SK-N-SH (cell line): ENCODE measurements around the gene STK38. TPM values are rescaled to one million over a fixed set of nuclear protein-coding genes. Genes with fewer than 3 reads are reported as not detected.

Experiments used
- CTCF ChIA-PET: fragments of 300-600, 350-600 bp; formaldehyde crosslinking; extraction: SDS; loops from one replicate; lab custom pipeline; 2021; lab: Yijun Ruan, JAX
- POLR2A ChIA-PET: fragments of 350-600 bp; sonication (Branson Sonifier 250); formaldehyde crosslinking; extraction: SDS; loops from one replicate; lab custom pipeline; 2020; ENCODE audit warnings: antibody characterized with exemption, inconsistent platforms; lab: Yijun Ruan, JAX
- DNase-seq: peaks from one replicate; pipeline ENCODE4 v3.0.0; 2012
- H2AFZ ChIP-seq: fragments of 200-600 bp; sonication (generic); 2 replicates; pipeline ENCODE4 v1.8.1; 2016; ENCODE audit warnings: antibody characterized with exemption, mild to moderate bottlenecking, low read depth
- H3F3A ChIP-seq: fragments of 200-600 bp; sonication (generic); replicated peaks from 2 replicates; pipeline ENCODE3; 2016; ENCODE audit warnings: antibody characterized with exemption, mild to moderate bottlenecking; ENCODE audit not compliant: insufficient read depth
- H3K27ac ChIP-seq, 2 experiments: fragments of 200-500 bp in 1 of 2; fragments of 200-600 bp in 1 of 2; sonication (Bioruptor generic) in 1 of 2; sonication (generic), shearing (Covaris generic) in 1 of 2; 2 replicates each; pipeline versions ENCODE4 v1.5.1 to v1.6.1; 2014 to 2016; ENCODE audit warnings: low read depth in 2 of 2, inconsistent platforms in 1 of 2, low read length in 1 of 2, mild to moderate bottlenecking in 1 of 2, mixed read lengths in 1 of 2
- H3K27me3 ChIP-seq: fragments of 200-600 bp; sonication (generic), shearing (Covaris generic); 2 replicates; pipeline ENCODE4 v1.6.1; 2016; ENCODE audit warnings: mixed run types; ENCODE audit not compliant: insufficient read depth
- H3K36me3 ChIP-seq, 2 experiments: fragments of 200-500 bp in 1 of 2; fragments of 200-600 bp in 1 of 2; sonication (Bioruptor generic) in 1 of 2; sonication (generic) in 1 of 2; replicated peaks in 1 of 2; 2 replicates each; pipeline versions ENCODE3 to v1.5.1; 2014 to 2016; ENCODE audit warnings: low read length in 1 of 2, mild to moderate bottlenecking in 1 of 2; ENCODE audit not compliant: insufficient read depth in 2 of 2, control insufficient read depth in 1 of 2
- H3K4me1 ChIP-seq, 2 experiments: fragments of 200-500 bp in 1 of 2; fragments of 200-600 bp in 1 of 2; sonication (Bioruptor generic) in 1 of 2; sonication (generic), shearing (Covaris generic) in 1 of 2; 2 replicates each; pipeline versions ENCODE4 v1.5.1 to v1.6.1; 2014 to 2016; ENCODE audit warnings: low read depth in 1 of 2, low read length in 1 of 2, mixed run types in 1 of 2; ENCODE audit not compliant: insufficient read depth in 2 of 2, control insufficient read depth in 1 of 2
- H3K4me2 ChIP-seq: fragments of 200-600 bp; sonication (generic), shearing (Covaris generic); 2 replicates; pipeline ENCODE4 v1.6.1; 2017; ENCODE audit warnings: mixed run types
- H3K4me3 ChIP-seq, 2 experiments: fragments of 200-500 bp in 1 of 2; fragments of 200-600 bp in 1 of 2; sonication (Bioruptor generic) in 1 of 2; sonication (generic), shearing (Covaris generic) in 1 of 2; 2 replicates each; pipeline versions ENCODE4 v1.5.1 to v1.8.1; 2014 to 2016; ENCODE audit warnings: low read depth in 2 of 2, inconsistent platforms in 1 of 2, low read length in 1 of 2, mild to moderate bottlenecking in 1 of 2, mixed read lengths in 1 of 2, moderate library complexity in 1 of 2
- H3K79me2 ChIP-seq: fragments of 200-600 bp; sonication (generic); 2 replicates; pipeline ENCODE4 v1.8.1; 2017; ENCODE audit warnings: mild to moderate bottlenecking; ENCODE audit not compliant: insufficient read depth
- H3K9ac ChIP-seq: fragments of 200-600 bp; sonication (generic); 2 replicates; pipeline ENCODE4 v1.6.1; 2017; ENCODE audit warnings: mixed run types
- H3K9me2 ChIP-seq: fragments of 200-600 bp; sonication (generic); 2 replicates; pipeline ENCODE4 v1.6.1; 2017; ENCODE audit warnings: mixed run types
- H3K9me3 ChIP-seq: fragments of 200-600 bp; sonication (generic); 2 replicates; pipeline ENCODE4 v1.6.1; 2017; ENCODE audit warnings: mixed run types, mild to moderate bottlenecking, moderate library complexity
- H4K20me1 ChIP-seq: fragments of 200-600 bp; sonication (generic); 2 replicates; pipeline ENCODE4 v1.6.1; 2017; ENCODE audit warnings: mild to moderate bottlenecking, mixed run types; ENCODE audit not compliant: insufficient read depth
- CHD2 ChIP-seq: fragments of 150-350 bp; IDR thresholded peaks from 2 replicates; pipeline ENCODE4 v1.6.1; 2018; ENCODE audit warnings: low read length; ENCODE audit not compliant: partially characterized antibody
- CTCF ChIP-seq: fragments of 200-600 bp; sonication (generic); IDR thresholded peaks from 2 replicates; pipeline ENCODE4 v1.6.1; 2017; ENCODE audit warnings: antibody characterized with exemption, mild to moderate bottlenecking, moderate library complexity
- EZH2phosphoT487 ChIP-seq: fragments of 200-600 bp; sonication (generic); IDR thresholded peaks from 2 replicates; pipeline ENCODE4 v1.6.1; 2017; ENCODE audit warnings: low read depth, mixed run types, mild to moderate bottlenecking, antibody characterized with exemption, moderate library complexity, borderline replicate concordance
- FOSL2 ChIP-seq: IDR thresholded peaks from 2 replicates; pipeline ENCODE4 v1.4.0; 2012; ENCODE audit warnings: low read depth, mild to moderate bottlenecking, moderate library complexity, borderline replicate concordance
- FOXJ3 ChIP-seq: sonication (generic); formaldehyde crosslinking; IDR thresholded peaks from 2 replicates; pipeline ENCODE4 v1.5.1; 2020; ENCODE audit warnings: mild to moderate bottlenecking, missing genetic modification reagents
- FOXM1 ChIP-seq: IDR thresholded peaks from 2 replicates; pipeline ENCODE4 v1.4.0; 2012; ENCODE audit warnings: low read depth, mild to moderate bottlenecking
- GABPA ChIP-seq: IDR thresholded peaks from 2 replicates; pipeline ENCODE4 v1.4.0; 2012; ENCODE audit warnings: low read depth, mild to moderate bottlenecking
- GATA2 ChIP-seq: sonication (generic); formaldehyde crosslinking; IDR thresholded peaks from 2 replicates; pipeline ENCODE4 v1.5.0; 2020; ENCODE audit warnings: mild to moderate bottlenecking, missing genetic modification reagents
- IRF3 ChIP-seq: fragments of 150-350 bp; IDR thresholded peaks from 2 replicates; pipeline ENCODE4 v1.6.1; 2016; ENCODE audit warnings: mild to moderate bottlenecking, low read depth, low read length
- MEF2A ChIP-seq: IDR thresholded peaks from 2 replicates; pipeline ENCODE4 v1.4.0; 2012; ENCODE audit warnings: low read depth, borderline replicate concordance
- NFIC ChIP-seq: IDR thresholded peaks from 2 replicates; pipeline ENCODE4 v1.4.0; 2012; ENCODE audit warnings: borderline replicate concordance
- NRF1 ChIP-seq: IDR thresholded peaks from 2 replicates; pipeline ENCODE4 v1.6.1; 2012; ENCODE audit warnings: low read depth, mild to moderate bottlenecking, low read length
- RCOR1 ChIP-seq: fragments of 150-350 bp; IDR thresholded peaks from 2 replicates; pipeline ENCODE4 v1.6.1; 2017; ENCODE audit warnings: antibody characterized with exemption, low read length
- RFX5 ChIP-seq: IDR thresholded peaks from 2 replicates; pipeline ENCODE4 v1.6.1; 2012; ENCODE audit warnings: mild to moderate bottlenecking, improper control_type of control experiment, low read length
- SMC3 ChIP-seq: IDR thresholded peaks from 2 replicates; pipeline ENCODE4 v1.6.1; 2012; ENCODE audit warnings: low read depth, low read length, improper control_type of control experiment
- TCF12 ChIP-seq: IDR thresholded peaks from 2 replicates; pipeline ENCODE4 v1.4.0; 2012
- USF1 ChIP-seq: IDR thresholded peaks from 2 replicates; pipeline ENCODE4 v1.4.0; 2012; ENCODE audit warnings: low read depth, borderline replicate concordance
- WGBS: methylation state at CpG from one replicate; pipeline ENCODE4 v1.1.6; 2017; ENCODE audit warnings: low lambda C conversion rate; 5-methylcytosine and 5-hydroxymethylcytosine counted together
- polyA plus RNA-seq, 3 experiments: library from polyadenylated mRNA; depleted of rRNA; stranded (reverse); fragments of >200 nt; gene quantifications; 2 replicates each; pipeline ENCODE4 v1.2.3, GENCODE V29; 2012

STK38 gene
- polyA plus RNA-seq, 1 of the 3 experiments (the other 2 are of a cell fraction): 10.2 TPM

- Histone ChIP-seq H3K4me2 (no peak overlapping the region), H3K9me3 (no peaks in the 10 kb centered on the region), H3K27ac (no peak overlapping the region), H3F3A (no peaks in the 10 kb centered on the region), H3K36me3 (peaks cover 30 to 57% of the 10 kb centered on the region in 2 experiments), H3K9ac (no peak overlapping the region), H2AFZ (no peak overlapping the region), H3K4me1 (no peaks in the 10 kb centered on the region), H3K79me2 (no peaks in the 10 kb centered on the region), H3K9me2 (no peaks in the 10 kb centered on the region), H3K4me3 (no peak overlapping the region), H4K20me1 (no peaks in the 10 kb centered on the region), H3K27me3 (no peaks in the 10 kb centered on the region)
- WGBS: 97% methylated on average over 3 of the region's 3 CpGs
- no peak for DNase-seq
- POLR2A ChIA-PET: interaction anchor here (0.5 to 0.6 kb wide), 2 partner anchors 61 to 106 kb away, joined by 3 read pairs; partner anchors contain the start of genes KCTD20 and PXT1
- CTCF ChIA-PET: interaction anchor here (0.8 kb wide), 1 partner anchor 15 kb away, joined by 3 read pairs; no protein-coding TSS in a partner anchor
- TF ChIP-seq CHD2 (no peak), RFX5 (no peak), FOSL2 (no peak), GATA2 (CRISPR knock-in tag) (no peak), RCOR1 (no peak), FOXM1 (no peak), SMC3 (no peak), GABPA (no peak), TCF12 (no peak), NFIC (no peak), FOXJ3 (CRISPR knock-in tag) (no peak), EZH2phosphoT487 (no peak), NRF1 (no peak), MEF2A (no peak), IRF3 (no peak), CTCF (no peak), USF1 (no peak)
These were observed 43.1 kb downstream of the STK38 start for GRCh38 chr6:36504181-36504580.
